SH-SY5Y (cell line): ENCODE results near the gene A2ML1.

Experiments
- GATA2 ChIP-seq: IDR thresholded peaks from 2 replicates; pipeline ENCODE4 v1.6.1; 2011; ENCODE audit warnings: mild to moderate bottlenecking, low read depth, low read length
- GATA3 ChIP-seq: IDR thresholded peaks from 2 replicates; pipeline ENCODE4 v1.6.1; 2011; ENCODE audit warnings: low read depth, mild to moderate bottlenecking, low read length, moderate library complexity

DNA sequence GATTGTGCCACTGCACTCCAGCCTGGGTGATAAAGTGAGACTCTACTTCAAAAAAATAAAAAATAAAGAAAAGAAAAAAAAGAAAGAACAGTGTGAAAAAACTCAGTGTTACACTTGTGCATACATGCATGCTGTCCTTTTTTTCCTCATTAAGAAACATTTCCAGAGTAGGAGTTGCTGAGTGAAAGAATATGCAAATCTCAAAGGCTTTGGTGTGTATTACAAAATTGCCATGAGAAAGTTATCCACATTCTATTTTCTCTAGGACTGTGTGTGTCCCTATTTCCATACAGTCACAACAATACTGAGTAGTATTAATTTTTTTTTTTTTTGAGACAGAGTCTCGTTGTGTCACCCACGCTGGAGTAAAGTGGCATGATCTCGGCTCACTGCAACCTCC is 830 bp upstream of the A2ML1 start:
- no peak for TF ChIP-seq GATA2
- TF ChIP-seq GATA3, result no peak
